Measurements from ENCODE around the gene LY6G6F. TPM values are rescaled to one million over a fixed set of nuclear protein-coding genes. Genes with fewer than 3 reads are reported as not detected.

Gene LY6G6F
- total and polyA plus RNA-seq, 2 donors (not counting 1 experiment from before 2014, with no cell fraction given), result not detected

- H3K79me2 ChIP-seq (ENCODE audit: control insufficient read depth, insufficient read depth, low read length), result peaks cover 86% of the 10 kb centered on the region
- intact Hi-C loops (cut with micrococcal nuclease), result loop anchor here (1.0 to 5.0 kb wide), 14 partner anchors 13 to 532 kb away; partner anchors contain the start of genes ABHD16A, AGPAT1, BAG6 and CLIC1
- TF ChIP-seq EZH2 (IDR thresholded peaks at IDR 0.05; ENCODE audit: borderline replicate concordance, insufficient read depth, low read depth, low read length, poor library complexity, severe bottlenecking) (no peak), CTCF (IDR thresholded peaks at IDR 0.05) (no peak)
- peak within 1 kb of the TSS; percentile 72 for H2AFZ ChIP-seq (ENCODE audit: insufficient read depth, low read depth, low read length, poor library complexity, severe bottlenecking)
- peaks cover 27 to 48% of the 10 kb centered on the region in 2 donors for H3K4me1 ChIP-seq (ENCODE audit: control insufficient read depth in 2 of 2, insufficient read depth in 2 of 2, low read length in 2 of 2)
- H3K9me3 ChIP-seq (ENCODE audit: control extremely low read depth in 1 of 3, control insufficient read depth in 2 of 3, insufficient read depth in 1 of 3, low read length in 2 of 3), result no peaks in the 10 kb centered on the region
- H3K9ac ChIP-seq (ENCODE audit: low read length), result peak within 1 kb of the TSS; percentile 89
- DNase-seq, result peak; percentile 93
- POLR2A ChIA-PET, result interaction anchor here (0.5 to 5.9 kb wide), 11 partner anchors 9 to 1306 kb away, joined by 3 to 57 read pairs (median 5); partner anchors contain the start of genes APOM, BAG6, CLIC1 and DDX39B
- ATAC-seq (ENCODE audit: low read depth), result peak; percentile 28
- no peaks in the 10 kb centered on the region for H3K27me3 ChIP-seq (replicated peaks in 1 of 4; ENCODE audit: control extremely low read depth in 1 of 4, control insufficient read depth in 3 of 4, insufficient read depth in 4 of 4, low read length in 3 of 4)
- peak within 1 kb of the TSS; percentile 58 to 98 (median 85) for H3K4me3 ChIP-seq (ENCODE audit: control extremely low read depth in 1 of 5, extremely low read depth in 1 of 5, insufficient read depth in 1 of 5, low read depth in 2 of 5, low read length in 4 of 5)
- CTCF ChIA-PET, result interaction anchor here (1.0 to 1.8 kb wide), 5 partner anchors 12 to 119 kb away, joined by 3 to 9 read pairs (median 3); partner anchors contain the start of genes ATP6V1G2 and BAG6
- Mint-ChIP-seq H3K27ac (peak within 1 kb of the TSS; percentile 100), H3K9me3 (ENCODE audit: insufficient read depth) (no peaks in the 10 kb centered on the region), H3K4me1 (peaks cover 57% of the 10 kb centered on the region), H3K4me3 (peak within 1 kb of the TSS; percentile 96), H3K27me3 (no peaks in the 10 kb centered on the region)
- WGBS (ENCODE audit: insufficient coverage), result 1% methylated on average over 32 of the region's 39 CpGs
- peaks cover 12 to 53% of the 10 kb centered on the region in 2 experiments for H3K36me3 ChIP-seq (replicated peaks in 1 of 2; ENCODE audit: control extremely low read depth in 1 of 2, control insufficient read depth in 1 of 2, extremely low read depth in 1 of 2, insufficient read depth in 2 of 2, low read length in 1 of 2)
- H4K20me1 ChIP-seq (ENCODE audit: control insufficient read depth, insufficient read depth, low read length, poor library complexity, severe bottlenecking), result peaks cover 17% of the 10 kb centered on the region
- peak within 1 kb of the TSS; percentile 90 for H3K4me2 ChIP-seq (replicated peaks; ENCODE audit: low read depth, low read length, poor library complexity, severe bottlenecking)
- H3K27ac ChIP-seq (ENCODE audit: low read length in 2 of 2), result peak within 1 kb of the TSS; percentile 96 to 98
These were observed 41.7 kb upstream of the LY6G6F start, which contains the start of gene GPANK1 for GRCh38 chr6:31664790-31665500. TSS of gene GPANK1 (minus strand) at chr6:31664997. CDS start at chr6:31664478, 519 bp downstream.
